GM15510 (cell line): ENCODE results near the gene TBC1D22B.

Experiments used
- POLR2A ChIP-seq: IDR thresholded peaks from 3 replicates; pipeline ENCODE4 v1.6.1; 2011; ENCODE audit warnings: borderline replicate concordance; ENCODE audit not compliant: insufficient read length; ENCODE audit errors: extremely low read depth

TBC1D22B gene

GRCh38 chr6:37347177-37347576, 89.6 kb downstream of the TBC1D22B start:
- TF ChIP-seq POLR2A, result no peak

- no peak for TF ChIP-seq POLR2A
Measured at GRCh38 chr6:37347670-37348111, 90.1 kb downstream of the TBC1D22B start.

GRCh38 chr6:37351027-37351426, 93.5 kb downstream of the TBC1D22B start:
- TF ChIP-seq POLR2A, result no peak

GRCh38 chr6:37352384-37352783, 94.8 kb downstream of the TBC1D22B start:
- no peak for TF ChIP-seq POLR2A

GRCh38 chr6:37353761-37354525, 96.4 kb downstream of the TBC1D22B start, which contains the start of gene RNF8:
Gene RNF8, plus strand, starts transcription at chr6:37353983. Its CDS starts 182 bp downstream, at chr6:37354165.
- peak; percentile 74 for TF ChIP-seq POLR2A

GRCh38 chr6:37354526-37355384, 97.2 kb downstream of the TBC1D22B start:
- no peak for TF ChIP-seq POLR2A

GRCh38 chr6:37357288-37357687, 99.7 kb downstream of the TBC1D22B start:
- no peak for TF ChIP-seq POLR2A

GRCh38 chr6:37357860-37358259, 100.3 kb downstream of the TBC1D22B start:
- TF ChIP-seq POLR2A, result no peak

- no peak for TF ChIP-seq POLR2A
Measured at GRCh38 chr6:37359039-37359438, 101.5 kb downstream of the TBC1D22B start.

GRCh38 chr6:37362101-37362828, 104.7 kb downstream of the TBC1D22B start:
- TF ChIP-seq POLR2A, result no peak

- no peak for TF ChIP-seq POLR2A
Measured at GRCh38 chr6:37365791-37366190, 108.2 kb downstream of the TBC1D22B start.

- TF ChIP-seq POLR2A, result no peak
Measured at GRCh38 chr6:37366910-37367309, 109.3 kb downstream of the TBC1D22B start.

GRCh38 chr6:37368961-37369320, 111.4 kb downstream of the TBC1D22B start:
- TF ChIP-seq POLR2A, result no peak

- no peak for TF ChIP-seq POLR2A
Measured at GRCh38 chr6:37369321-37370201, 112.0 kb downstream of the TBC1D22B start.

- no peak for TF ChIP-seq POLR2A
Measured at GRCh38 chr6:37371154-37372083, 113.8 kb downstream of the TBC1D22B start.
